OCI-LY1 (cell line): ENCODE results near the gene MED27.

Source experiments
- H2AFZ ChIP-seq: fragments of 200-600 bp; sonication (generic), shearing (Covaris generic); 2 replicates; pipeline ENCODE4 v1.6.0; 2014; ENCODE audit warnings: antibody characterized with exemption, mild to moderate bottlenecking, low read length
- H3F3A ChIP-seq: fragments of 200-600 bp; sonication (generic), shearing (Covaris generic); 2 replicates; pipeline ENCODE4 v1.6.0; 2014; ENCODE audit warnings: mild to moderate bottlenecking, antibody characterized with exemption, low read length, moderate library complexity; ENCODE audit not compliant: insufficient read depth
- H3K27ac ChIP-seq: fragments of 200-600 bp; sonication (generic); 2 replicates; pipeline ENCODE4 v1.5.1; 2014; ENCODE audit warnings: low read length, mixed run types, mild to moderate bottlenecking, low read depth; ENCODE audit not compliant: poor library complexity, severe bottlenecking
- H3K27me3 ChIP-seq: fragments of 200-600 bp; sonication (generic); 2 replicates; pipeline ENCODE4 v1.6.0; 2014; ENCODE audit warnings: antibody characterized with exemption, mild to moderate bottlenecking, low read length, moderate library complexity; ENCODE audit not compliant: insufficient read depth
- H3K36me3 ChIP-seq: fragments of 200-600 bp; sonication (generic); 2 replicates; pipeline ENCODE4 v1.6.1; 2014; ENCODE audit warnings: mild to moderate bottlenecking, antibody characterized with exemption, low read length, moderate library complexity, mixed read lengths; ENCODE audit not compliant: insufficient read depth
- H3K4me1 ChIP-seq: fragments of 200-600 bp; sonication (generic); 2 replicates; pipeline ENCODE4 v1.5.1; 2014; ENCODE audit warnings: mild to moderate bottlenecking, low read length, moderate library complexity; ENCODE audit not compliant: insufficient read depth, severe bottlenecking
- H3K4me2 ChIP-seq: fragments of 200-600 bp; sonication (generic), shearing (Covaris generic); 2 replicates; pipeline ENCODE4 v1.6.1; 2014; ENCODE audit warnings: low read length
- H3K4me3 ChIP-seq: fragments of 200-600 bp; sonication (generic); 2 replicates; pipeline ENCODE4 v1.5.1; 2014; ENCODE audit warnings: low read length, low read depth, mild to moderate bottlenecking, mixed read lengths; ENCODE audit not compliant: poor library complexity, severe bottlenecking
- H3K79me2 ChIP-seq: fragments of 200-600 bp; shearing (Covaris generic); 2 replicates; pipeline ENCODE4 v1.6.1; 2016; ENCODE audit warnings: mixed run types, low read length, mixed read lengths; ENCODE audit not compliant: insufficient read depth
- H3K9ac ChIP-seq: fragments of 200-600 bp; sonication (generic), shearing (Covaris generic); 2 replicates; pipeline ENCODE4 v1.6.1; 2014; ENCODE audit warnings: mild to moderate bottlenecking, low read length, mixed read lengths
- H3K9me2 ChIP-seq: fragments of 200-600 bp; sonication (generic), shearing (Covaris generic); 2 replicates; pipeline ENCODE4 v1.6.1; 2014; ENCODE audit warnings: low read depth, mild to moderate bottlenecking, low read length, mixed read lengths
- H3K9me3 ChIP-seq: fragments of 200-600 bp; shearing (Covaris generic); 2 replicates; pipeline ENCODE4 v1.6.1; 2014; ENCODE audit warnings: low read length, mixed read lengths
- H4K20me1 ChIP-seq: fragments of 200-600 bp; sonication (generic), shearing (Covaris generic); 2 replicates; pipeline ENCODE4 v1.6.0; 2016; ENCODE audit warnings: mild to moderate bottlenecking, low read length; ENCODE audit not compliant: insufficient read depth
- CTCF ChIP-seq: fragments of 200-600 bp; sonication (generic), shearing (Covaris generic); IDR thresholded peaks from 2 replicates; pipeline ENCODE4 v1.5.1; 2017; ENCODE audit warnings: mild to moderate bottlenecking, antibody characterized with exemption, low read length, moderate library complexity, mixed read lengths
- EZH2 ChIP-seq: fragments of 200-600 bp; sonication (generic), shearing (Covaris generic); IDR thresholded peaks from 2 replicates; pipeline ENCODE4 v1.8.0; 2017; ENCODE audit warnings: borderline replicate concordance, mixed run types, mild to moderate bottlenecking, antibody characterized with exemption, low read length, moderate library complexity, mixed read lengths

The MED27 gene

GRCh38 chr9:132046456-132046855 lies 33.2 kb downstream of the MED27 start:
- Histone ChIP-seq H3K36me3 (no peaks in the 10 kb centered on the region), H3K27me3 (no peaks in the 10 kb centered on the region), H2AFZ (no peak overlapping the region), H3F3A (no peaks in the 10 kb centered on the region), H3K9ac (no peak overlapping the region), H3K9me2 (no peaks in the 10 kb centered on the region), H3K9me3 (no peaks in the 10 kb centered on the region), H3K27ac (no peak overlapping the region), H3K4me3 (no peak overlapping the region), H3K4me2 (no peak overlapping the region), H3K4me1 (no peaks in the 10 kb centered on the region), H4K20me1 (no peaks in the 10 kb centered on the region), H3K79me2 (no peaks in the 10 kb centered on the region; the same call in 1 of the 2 replicates)
- TF ChIP-seq EZH2 (no peak), CTCF (no peak)

- Histone ChIP-seq H3K79me2 (no peaks in the 10 kb centered on the region; the same call in 1 of the 2 replicates), H3F3A (no peaks in the 10 kb centered on the region), H3K36me3 (no peaks in the 10 kb centered on the region), H3K9me3 (no peaks in the 10 kb centered on the region), H3K9ac (no peak overlapping the region), H4K20me1 (no peaks in the 10 kb centered on the region), H3K27me3 (no peaks in the 10 kb centered on the region), H3K9me2 (no peaks in the 10 kb centered on the region), H3K4me2 (no peak overlapping the region), H2AFZ (no peak overlapping the region), H3K4me1 (no peaks in the 10 kb centered on the region), H3K4me3 (no peak overlapping the region), H3K27ac (no peak overlapping the region)
- TF ChIP-seq EZH2 (no peak), CTCF (no peak)
Observed at GRCh38 chr9:132044176-132044875, 35.3 kb downstream of the MED27 start.

- Histone ChIP-seq H4K20me1 (no peaks in the 10 kb centered on the region), H3K9ac (no peak overlapping the region), H3K36me3 (no peaks in the 10 kb centered on the region), H2AFZ (no peak overlapping the region), H3K4me1 (no peaks in the 10 kb centered on the region), H3K79me2 (no peaks in the 10 kb centered on the region; the same call in 1 of the 2 replicates), H3K27me3 (no peaks in the 10 kb centered on the region), H3K9me3 (no peaks in the 10 kb centered on the region), H3K27ac (no peak overlapping the region), H3K4me2 (no peak overlapping the region), H3K4me3 (no peak overlapping the region), H3K9me2 (no peaks in the 10 kb centered on the region), H3F3A (no peaks in the 10 kb centered on the region)
- TF ChIP-seq EZH2 (no peak), CTCF (no peak)
Observed at GRCh38 chr9:132043708-132044107, 36.0 kb downstream of the MED27 start.
